IMR-90 (cell line): ENCODE results near the gene ANKRD55. TPM values are rescaled to one million over a fixed set of nuclear protein-coding genes. Genes with fewer than 3 reads are reported as not detected.

Experiments
- ATAC-seq: fragments of 200-7000 bp; cut with Tn5 transposase; 2 replicates; pipeline ENCODE4 v1.9.1; 2020; ENCODE audit warnings: low read depth, mild to moderate bottlenecking, moderate library complexity
- BruUV-seq: library from RNA; stranded (reverse); fragments of 400-500 nt; replicated peaks from 2 replicates; lab custom pipeline; 2021; lab: Mats Ljungman, UMichigan
- CTCF ChIA-PET: fragments of 300-600 bp; formaldehyde crosslinking; extraction: SDS; loops from one replicate; lab custom pipeline; 2021; ENCODE audit warnings: antibody characterized with exemption; lab: Yijun Ruan, JAX
- POLR2A ChIA-PET: fragments of 300-600 bp; sonication (Branson Sonifier 250); formaldehyde crosslinking; loops from one replicate; lab custom pipeline; 2022; ENCODE audit warnings: antibody characterized with exemption; ENCODE audit not compliant: unreplicated experiment; lab: Charles Lee
- DNase-seq: peaks from one replicate; pipeline ENCODE4 v3.0.0; 2013
- H2AFZ ChIP-seq: replicated peaks from 2 replicates; pipeline ENCODE3; 2013; ENCODE audit warnings: low read length, mild to moderate bottlenecking; ENCODE audit not compliant: poor library complexity
- H2AK5ac ChIP-seq: 2 replicates; pipeline ENCODE4 v1.6.1; 2013; ENCODE audit warnings: low read depth, low read length, inconsistent platforms
- H2AK9ac ChIP-seq: replicated peaks from 2 replicates; pipeline ENCODE3; 2013; ENCODE audit warnings: mild to moderate bottlenecking, low read depth, low read length, moderate library complexity; ENCODE audit not compliant: poor library complexity
- H2BK120ac ChIP-seq: 2 replicates; pipeline ENCODE4 v1.6.1; 2013; ENCODE audit warnings: low read depth, low read length, inconsistent platforms
- H2BK15ac ChIP-seq: 3 replicates; pipeline ENCODE4 v1.6.1; 2013; ENCODE audit warnings: low read depth, low read length, inconsistent platforms
- H2BK20ac ChIP-seq: 2 replicates; pipeline ENCODE4 v1.6.1; 2013; ENCODE audit warnings: low read depth, mild to moderate bottlenecking, inconsistent platforms, low read length, moderate library complexity
- H2BK5ac ChIP-seq: 2 replicates; pipeline ENCODE4 v1.6.1; 2013; ENCODE audit warnings: mild to moderate bottlenecking, low read depth, low read length, inconsistent platforms; ENCODE audit not compliant: poor library complexity, severe bottlenecking
- H3K14ac ChIP-seq: replicated peaks from 2 replicates; pipeline ENCODE4 v1.6.1; 2013; ENCODE audit warnings: low read depth, low read length, inconsistent platforms
- H3K18ac ChIP-seq: 2 replicates; pipeline ENCODE4 v1.6.1; 2013; ENCODE audit warnings: low read depth, low read length, control low read depth
- H3K23ac ChIP-seq: 2 replicates; pipeline ENCODE4 v1.6.1; 2013; ENCODE audit warnings: low read depth, low read length, inconsistent platforms
- H3K27ac ChIP-seq: 2 replicates; pipeline ENCODE4 v1.5.1; 2013; ENCODE audit warnings: mild to moderate bottlenecking, control low read depth, low read length; ENCODE audit not compliant: insufficient read depth
- H3K27me3 ChIP-seq: 2 replicates; pipeline ENCODE4 v1.6.1; 2013; ENCODE audit warnings: low read length; ENCODE audit not compliant: control insufficient read depth, insufficient read depth
- H3K36me3 ChIP-seq: 2 replicates; pipeline ENCODE4 v1.6.1; 2013; ENCODE audit warnings: low read length, mixed read lengths; ENCODE audit not compliant: control insufficient read depth, insufficient read depth
- H3K4ac ChIP-seq: 2 replicates; pipeline ENCODE4 v1.6.1; 2013; ENCODE audit warnings: low read depth, low read length, inconsistent platforms
- H3K4me1 ChIP-seq: 2 replicates; pipeline ENCODE4 v1.6.1; 2013; ENCODE audit warnings: low read length, mixed read lengths; ENCODE audit not compliant: control insufficient read depth, insufficient read depth
- H3K4me2 ChIP-seq: 2 replicates; pipeline ENCODE4 v1.6.1; 2013; ENCODE audit warnings: low read depth, mild to moderate bottlenecking, control low read depth, low read length, moderate library complexity
- H3K4me3 ChIP-seq: 2 replicates; pipeline ENCODE4 v1.5.1; 2013; ENCODE audit warnings: low read depth, mild to moderate bottlenecking, control low read depth, low read length, moderate library complexity; ENCODE audit not compliant: insufficient read depth
- H3K56ac ChIP-seq: 2 replicates; pipeline ENCODE4 v1.6.1; 2013; ENCODE audit warnings: low read length, inconsistent platforms; ENCODE audit not compliant: insufficient read depth; ENCODE audit errors: extremely low read depth
- H3K79me1 ChIP-seq, 2 experiments: 2 replicates each; pipeline ENCODE4 v1.6.1; 2013; ENCODE audit warnings: low read length in 2 of 2, inconsistent platforms in 1 of 2, low read depth in 1 of 2
- H3K9ac ChIP-seq: 2 replicates; pipeline ENCODE4 v1.6.1; 2013; ENCODE audit warnings: low read depth, low read length, control low read depth
- H3K9me1 ChIP-seq: 2 replicates; pipeline ENCODE4 v1.6.1; 2013; ENCODE audit warnings: low read length, inconsistent platforms; ENCODE audit not compliant: insufficient read depth
- H3K9me3 ChIP-seq: 2 replicates; pipeline ENCODE4 v1.6.1; 2013; ENCODE audit warnings: low read length; ENCODE audit not compliant: control insufficient read depth, insufficient read depth
- H4K20me1 ChIP-seq: 2 replicates; pipeline ENCODE4 v1.6.1; 2013; ENCODE audit warnings: low read length, inconsistent platforms; ENCODE audit not compliant: insufficient read depth
- H4K5ac ChIP-seq: 2 replicates; pipeline ENCODE4 v1.6.1; 2013; ENCODE audit warnings: mild to moderate bottlenecking, low read depth, low read length, control low read depth
- H4K8ac ChIP-seq, 2 experiments: 2 replicates each; pipeline ENCODE4 v1.6.1; 2013; ENCODE audit warnings: low read depth in 2 of 2, low read length in 2 of 2, control low read depth in 1 of 2, inconsistent platforms in 1 of 2
- H4K91ac ChIP-seq: 2 replicates; pipeline ENCODE4 v1.6.1; 2013; ENCODE audit warnings: low read depth, low read length, inconsistent platforms; ENCODE audit not compliant: insufficient read depth
- BHLHE40 ChIP-seq: fragments of 150-350 bp; IDR thresholded peaks from 2 replicates; pipeline ENCODE4 v1.6.1; 2016; ENCODE audit warnings: mild to moderate bottlenecking, low read depth, low read length
- CEBPB ChIP-seq: IDR thresholded peaks from 2 replicates; pipeline ENCODE4 v1.6.1; 2012; ENCODE audit warnings: low read depth, low read length, improper control_type of control experiment
- CHD1 ChIP-seq: IDR thresholded peaks from 2 replicates; pipeline ENCODE4 v1.6.1; 2012; ENCODE audit warnings: low read depth, low read length, improper control_type of control experiment
- MAFK ChIP-seq: IDR thresholded peaks from 2 replicates; pipeline ENCODE4 v1.6.1; 2012; ENCODE audit warnings: low read depth, low read length, improper control_type of control experiment
- MAZ ChIP-seq: IDR thresholded peaks from 2 replicates; pipeline ENCODE4 v1.6.1; 2012; ENCODE audit warnings: low read depth, mild to moderate bottlenecking, low read length, improper control_type of control experiment, moderate library complexity, borderline replicate concordance
- MXI1 ChIP-seq: IDR thresholded peaks from 2 replicates; pipeline ENCODE4 v1.6.1; 2012; ENCODE audit warnings: low read depth, mild to moderate bottlenecking, low read length, moderate library complexity, borderline replicate concordance
- NFE2L2 ChIP-seq: fragments of 150-350 bp; IDR thresholded peaks from 2 replicates; pipeline ENCODE4 v1.6.1; 2016; ENCODE audit warnings: low read depth, mild to moderate bottlenecking, low read length
- RAD21 ChIP-seq: IDR thresholded peaks from 2 replicates; pipeline ENCODE4 v1.6.1; 2012; ENCODE audit warnings: low read length, improper control_type of control experiment
- RCOR1 ChIP-seq: IDR thresholded peaks from 2 replicates; pipeline ENCODE4 v1.6.1; 2012; ENCODE audit warnings: mild to moderate bottlenecking, low read length, improper control_type of control experiment; ENCODE audit not compliant: insufficient replicate concordance
- RFX5 ChIP-seq: IDR thresholded peaks from 2 replicates; pipeline ENCODE4 v1.8.0; 2012; ENCODE audit warnings: low read depth, mild to moderate bottlenecking, low read length, moderate library complexity
- SMC3 ChIP-seq: fragments of 150-350 bp; IDR thresholded peaks from 2 replicates; pipeline ENCODE4 v1.6.1; 2016; ENCODE audit warnings: low read depth, mild to moderate bottlenecking, antibody characterized with exemption, low read length, moderate library complexity
- WGBS, 2 experiments: methylation state at CpG; one replicate each; pipeline versions ENCODE4 v1.1.5 to v1.1.7; 2013; ENCODE audit warnings: missing lambda C conversion rate in 2 of 2; ENCODE audit not compliant: insufficient read length in 1 of 2; ENCODE audit errors: extremely low coverage in 2 of 2; 5-methylcytosine and 5-hydroxymethylcytosine counted together
- dilution Hi-C: fragments of 300-500 bp; cut with HindIII; formaldehyde crosslinking; loops from one replicate; pipeline ENCODE4 v1.14.3; 2018; ENCODE audit warnings: low sequenced_read_pairs; ENCODE audit not compliant: unreplicated experiment
- in situ Hi-C: fragments of 300-500 bp; cut with MboI; formaldehyde crosslinking; loops from 3 replicates; pipeline ENCODE4 v1.14.3; 2019; ENCODE audit warnings: low sequenced_read_pairs, inconsistent platforms, mixed read lengths
- intact Hi-C: fragments of 100-400 bp; cut with micrococcal nuclease; formaldehyde crosslinking; loops from 2 replicates; pipeline ENCODE4 v1.10.0; 2022
- polyA plus RNA-seq, 3 experiments: library from polyadenylated mRNA; depleted of rRNA; stranded (reverse); fragments of >200 nt; gene quantifications; 2 replicates each; pipeline ENCODE4 v1.2.3, GENCODE V29; 2012; ENCODE audit warnings: low replicate concordance in 1 of 3
- total RNA-seq: library from RNA; depleted of rRNA; stranded (reverse); fragments of >200 nt; gene quantifications from 2 replicates; pipeline ENCODE4 v1.2.3, GENCODE V29; 2012
- TF ChIP-seq, protein P1 (sequence below): fragments of 150-350 bp; IDR thresholded peaks from 2 replicates; pipeline ENCODE4 v1.6.1; 2017; ENCODE audit warnings: mild to moderate bottlenecking, antibody characterized with exemption, low read length, low read depth
- TF ChIP-seq, protein P2 (sequence below): fragments of 150-350 bp; IDR thresholded peaks from 2 replicates; pipeline ENCODE4 v1.6.1; 2016; ENCODE audit warnings: low read depth, mild to moderate bottlenecking, low read length, moderate library complexity, borderline replicate concordance

The ANKRD55 gene
- total and polyA plus RNA-seq, 2 of the 4 experiments (the other 2 are of a cell fraction) = not detected

DNA sequence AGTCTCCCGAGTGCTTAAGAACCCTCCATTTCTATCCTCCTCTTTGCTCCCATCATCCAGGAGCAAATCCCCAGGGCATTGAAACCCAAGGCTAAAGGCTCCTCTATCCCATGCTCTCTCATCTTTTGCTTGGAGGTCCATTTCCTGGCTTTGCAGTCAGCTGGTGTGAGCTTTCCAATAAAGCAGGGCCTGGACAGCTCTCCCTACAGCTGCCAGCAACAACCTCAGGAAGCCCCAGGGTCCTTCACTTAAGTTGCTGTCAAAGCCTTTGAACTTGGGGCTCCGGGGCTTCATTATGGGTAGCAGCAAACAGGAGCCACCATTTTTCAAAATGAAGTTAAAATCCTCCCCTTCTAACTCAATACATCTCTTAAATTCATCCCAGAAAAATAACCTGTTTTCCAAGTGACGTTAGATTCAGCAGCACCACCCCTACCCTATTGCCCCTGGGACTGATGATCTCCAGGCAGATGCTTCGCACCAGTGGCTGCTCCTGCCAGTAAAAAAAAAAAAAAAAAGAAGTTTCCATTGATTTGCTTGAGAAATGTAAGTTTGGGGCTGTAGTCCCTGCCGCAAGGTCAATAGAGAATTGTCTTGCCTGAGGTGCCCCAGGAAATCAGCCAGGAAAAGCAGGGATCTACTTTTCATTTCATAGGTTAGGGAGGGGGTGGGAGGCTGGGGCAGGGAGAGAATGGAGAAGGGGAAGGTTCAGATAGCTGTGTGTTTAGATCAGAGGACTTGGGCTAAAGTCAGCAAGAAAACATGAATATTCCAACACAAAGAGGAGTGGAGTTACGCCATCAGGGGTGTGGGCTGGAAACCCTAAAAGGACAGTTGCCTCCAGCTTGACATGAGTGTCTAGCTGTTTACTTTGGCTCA lies 154.6 kb downstream of the ANKRD55 start (continued):
- TF ChIP-seq MAZ = no peak
- no peak for TF ChIP-seq CHD1

DNA sequence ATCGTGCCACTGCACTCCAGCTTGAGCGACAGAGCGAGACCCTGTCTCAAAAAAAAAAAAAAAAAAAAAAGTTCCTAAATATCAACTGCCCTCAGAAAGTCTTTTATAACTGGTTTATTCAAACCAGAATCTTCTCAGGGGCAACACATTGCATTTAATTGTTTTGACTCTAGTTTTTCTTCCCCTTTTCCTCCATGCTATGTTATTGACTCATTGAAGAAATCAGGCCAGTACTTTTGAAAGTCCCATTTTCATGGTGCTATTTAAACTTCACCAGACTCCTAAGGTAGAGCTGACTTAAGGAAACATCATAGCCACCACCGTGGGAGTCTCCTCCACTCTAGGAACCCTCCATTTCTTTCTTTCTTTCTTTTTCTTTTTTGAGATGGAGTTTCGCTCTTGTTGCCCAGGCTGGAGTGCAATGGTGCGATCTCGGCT lies 155.3 kb downstream of the ANKRD55 start:
- H3K4me1 ChIP-seq = peaks cover 15% of the 10 kb centered on the region; the same call in 1 of the 2 replicates
- H4K8ac ChIP-seq = no peak overlapping the region
- no peak overlapping the region for H2BK20ac ChIP-seq
- H3K79me1 ChIP-seq = no peaks in the 10 kb centered on the region
- ChIA-PET CTCF (interaction anchor here (0.7 kb wide), 1 partner anchor 135 kb away, joined by 4 read pairs; no protein-coding TSS in a partner anchor), POLR2A (no interaction called here)
- no peak overlapping the region for H3K4ac ChIP-seq
- no peak overlapping the region for H2AK5ac ChIP-seq
- H3K56ac ChIP-seq = no peak overlapping the region
- WGBS, 2 experiments = 86% methylated on average over 4 of the region's 7 CpGs; no CpG with 5 or more reads in 1 of the 2 experiments
- no peak overlapping the region; the same call in 1 of the 2 replicates for H3K18ac ChIP-seq
- dilution Hi-C loops (no loop called here), in situ Hi-C loops (no loop called here), intact Hi-C loops (no loop called here)
- H2AK9ac ChIP-seq = no peak overlapping the region
- no TSS peak for BruUV-seq
- no peak overlapping the region for H3K4me2 ChIP-seq
- no peak overlapping the region for H3K27ac ChIP-seq
- H4K20me1 ChIP-seq = no peaks in the 10 kb centered on the region
- no peaks in the 10 kb centered on the region for H3K9me3 ChIP-seq
- DNase-seq (no peak), ATAC-seq (no peak)
- H2BK120ac ChIP-seq = no peak overlapping the region
- H3K27me3 ChIP-seq = no peaks in the 10 kb centered on the region
- no peak overlapping the region for H2BK15ac ChIP-seq
- H2AFZ ChIP-seq = no peak overlapping the region
- no peak overlapping the region for H2BK5ac ChIP-seq
- no peak overlapping the region for H4K91ac ChIP-seq
- peaks cover 6% of the 10 kb centered on the region for H3K9me1 ChIP-seq
- no peaks in the 10 kb centered on the region for H3K36me3 ChIP-seq
- no peak overlapping the region for H3K4me3 ChIP-seq
- no peak overlapping the region for H3K9ac ChIP-seq
- H4K5ac ChIP-seq = no peak overlapping the region; the same call in 1 of the 2 replicates
- no peak overlapping the region for H3K23ac ChIP-seq
- H3K14ac ChIP-seq = no peak overlapping the region
- no peak for TF ChIP-seq NFE2L2
- TF ChIP-seq BHLHE40 = no peak
- TF ChIP-seq CHD1 = no peak
- no peak for TF ChIP-seq MAFK
- TF ChIP-seq, protein P1, sequence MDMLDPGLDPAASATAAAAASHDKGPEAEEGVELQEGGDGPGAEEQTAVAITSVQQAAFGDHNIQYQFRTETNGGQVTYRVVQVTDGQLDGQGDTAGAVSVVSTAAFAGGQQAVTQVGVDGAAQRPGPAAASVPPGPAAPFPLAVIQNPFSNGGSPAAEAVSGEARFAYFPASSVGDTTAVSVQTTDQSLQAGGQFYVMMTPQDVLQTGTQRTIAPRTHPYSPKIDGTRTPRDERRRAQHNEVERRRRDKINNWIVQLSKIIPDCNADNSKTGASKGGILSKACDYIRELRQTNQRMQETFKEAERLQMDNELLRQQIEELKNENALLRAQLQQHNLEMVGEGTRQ = no peak
- no peak for TF ChIP-seq MXI1
- no peak for TF ChIP-seq CEBPB
- no peak for TF ChIP-seq RAD21
- TF ChIP-seq RFX5 = no peak
- no peak for TF ChIP-seq SMC3
- TF ChIP-seq MAZ = no peak
- TF ChIP-seq, protein P2, sequence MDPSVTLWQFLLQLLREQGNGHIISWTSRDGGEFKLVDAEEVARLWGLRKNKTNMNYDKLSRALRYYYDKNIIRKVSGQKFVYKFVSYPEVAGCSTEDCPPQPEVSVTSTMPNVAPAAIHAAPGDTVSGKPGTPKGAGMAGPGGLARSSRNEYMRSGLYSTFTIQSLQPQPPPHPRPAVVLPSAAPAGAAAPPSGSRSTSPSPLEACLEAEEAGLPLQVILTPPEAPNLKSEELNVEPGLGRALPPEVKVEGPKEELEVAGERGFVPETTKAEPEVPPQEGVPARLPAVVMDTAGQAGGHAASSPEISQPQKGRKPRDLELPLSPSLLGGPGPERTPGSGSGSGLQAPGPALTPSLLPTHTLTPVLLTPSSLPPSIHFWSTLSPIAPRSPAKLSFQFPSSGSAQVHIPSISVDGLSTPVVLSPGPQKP = no peak
- TF ChIP-seq RCOR1 = no peak
